IMR-90 (cell line): Measurements from ENCODE around the gene DDAH2.

Experiments
- BHLHE40 ChIP-seq: fragments of 150-350 bp; IDR thresholded peaks from 2 replicates; pipeline ENCODE4 v1.6.1; 2016; ENCODE audit warnings: mild to moderate bottlenecking, low read depth, low read length
- CEBPB ChIP-seq: IDR thresholded peaks from 2 replicates; pipeline ENCODE4 v1.6.1; 2012; ENCODE audit warnings: low read depth, low read length, improper control_type of control experiment
- CHD1 ChIP-seq: IDR thresholded peaks from 2 replicates; pipeline ENCODE4 v1.6.1; 2012; ENCODE audit warnings: low read depth, low read length, improper control_type of control experiment
- MAZ ChIP-seq: IDR thresholded peaks from 2 replicates; pipeline ENCODE4 v1.6.1; 2012; ENCODE audit warnings: low read depth, mild to moderate bottlenecking, low read length, improper control_type of control experiment, moderate library complexity, borderline replicate concordance
- MXI1 ChIP-seq: IDR thresholded peaks from 2 replicates; pipeline ENCODE4 v1.6.1; 2012; ENCODE audit warnings: low read depth, mild to moderate bottlenecking, low read length, moderate library complexity, borderline replicate concordance
- POLR2A ChIP-seq: IDR thresholded peaks from 2 replicates; pipeline ENCODE4 v1.6.1; 2012; ENCODE audit warnings: mild to moderate bottlenecking, low read depth, low read length
- RAD21 ChIP-seq: IDR thresholded peaks from 2 replicates; pipeline ENCODE4 v1.6.1; 2012; ENCODE audit warnings: low read length, improper control_type of control experiment
- RFX5 ChIP-seq: IDR thresholded peaks from 2 replicates; pipeline ENCODE4 v1.8.0; 2012; ENCODE audit warnings: low read depth, mild to moderate bottlenecking, low read length, moderate library complexity
- SMC3 ChIP-seq: fragments of 150-350 bp; IDR thresholded peaks from 2 replicates; pipeline ENCODE4 v1.6.1; 2016; ENCODE audit warnings: low read depth, mild to moderate bottlenecking, antibody characterized with exemption, low read length, moderate library complexity
- TF ChIP-seq, protein P1 (sequence below): conservative IDR thresholded peaks from 2 replicates; pipeline ENCODE4 v1.5.1; 2012; ENCODE audit warnings: mild to moderate bottlenecking, low read depth, low read length, improper control_type of control experiment
- TF ChIP-seq, protein P2 (sequence below): fragments of 150-350 bp; IDR thresholded peaks from 2 replicates; pipeline ENCODE4 v1.6.1; 2017; ENCODE audit warnings: mild to moderate bottlenecking, antibody characterized with exemption, low read length, low read depth
- TF ChIP-seq, protein P3 (sequence below): fragments of 150-350 bp; IDR thresholded peaks from 2 replicates; pipeline ENCODE4 v1.6.1; 2016; ENCODE audit warnings: low read depth, mild to moderate bottlenecking, low read length, moderate library complexity, borderline replicate concordance

DNA sequence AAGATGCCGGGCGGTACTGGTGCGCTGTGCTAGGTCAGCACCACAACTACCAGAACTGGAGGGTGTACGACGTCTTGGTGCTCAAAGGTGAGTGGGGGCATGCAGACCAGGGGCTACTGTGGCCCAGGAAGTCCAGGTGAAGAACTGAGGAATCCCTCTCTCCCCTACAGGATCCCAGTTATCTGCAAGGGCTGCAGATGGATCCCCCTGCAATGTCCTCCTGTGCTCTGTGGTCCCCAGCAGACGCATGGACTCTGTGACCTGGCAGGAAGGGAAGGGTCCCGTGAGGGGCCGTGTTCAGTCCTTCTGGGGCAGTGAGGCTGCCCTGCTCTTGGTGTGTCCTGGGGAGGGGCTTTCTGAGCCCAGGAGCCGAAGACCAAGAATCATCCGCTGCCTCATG is 21.4 kb downstream of the DDAH2 start:
- TF ChIP-seq POLR2A (no peak), SMC3 (no peak), RFX5 (no peak), MAZ (no peak), MXI1 (no peak), CHD1 (no peak), CEBPB (no peak), BHLHE40 (no peak), RAD21 (no peak)
- TF ChIP-seq, protein P1, sequence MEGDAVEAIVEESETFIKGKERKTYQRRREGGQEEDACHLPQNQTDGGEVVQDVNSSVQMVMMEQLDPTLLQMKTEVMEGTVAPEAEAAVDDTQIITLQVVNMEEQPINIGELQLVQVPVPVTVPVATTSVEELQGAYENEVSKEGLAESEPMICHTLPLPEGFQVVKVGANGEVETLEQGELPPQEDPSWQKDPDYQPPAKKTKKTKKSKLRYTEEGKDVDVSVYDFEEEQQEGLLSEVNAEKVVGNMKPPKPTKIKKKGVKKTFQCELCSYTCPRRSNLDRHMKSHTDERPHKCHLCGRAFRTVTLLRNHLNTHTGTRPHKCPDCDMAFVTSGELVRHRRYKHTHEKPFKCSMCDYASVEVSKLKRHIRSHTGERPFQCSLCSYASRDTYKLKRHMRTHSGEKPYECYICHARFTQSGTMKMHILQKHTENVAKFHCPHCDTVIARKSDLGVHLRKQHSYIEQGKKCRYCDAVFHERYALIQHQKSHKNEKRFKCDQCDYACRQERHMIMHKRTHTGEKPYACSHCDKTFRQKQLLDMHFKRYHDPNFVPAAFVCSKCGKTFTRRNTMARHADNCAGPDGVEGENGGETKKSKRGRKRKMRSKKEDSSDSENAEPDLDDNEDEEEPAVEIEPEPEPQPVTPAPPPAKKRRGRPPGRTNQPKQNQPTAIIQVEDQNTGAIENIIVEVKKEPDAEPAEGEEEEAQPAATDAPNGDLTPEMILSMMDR: no peak
- TF ChIP-seq, protein P2, sequence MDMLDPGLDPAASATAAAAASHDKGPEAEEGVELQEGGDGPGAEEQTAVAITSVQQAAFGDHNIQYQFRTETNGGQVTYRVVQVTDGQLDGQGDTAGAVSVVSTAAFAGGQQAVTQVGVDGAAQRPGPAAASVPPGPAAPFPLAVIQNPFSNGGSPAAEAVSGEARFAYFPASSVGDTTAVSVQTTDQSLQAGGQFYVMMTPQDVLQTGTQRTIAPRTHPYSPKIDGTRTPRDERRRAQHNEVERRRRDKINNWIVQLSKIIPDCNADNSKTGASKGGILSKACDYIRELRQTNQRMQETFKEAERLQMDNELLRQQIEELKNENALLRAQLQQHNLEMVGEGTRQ: no peak
- TF ChIP-seq, protein P3, sequence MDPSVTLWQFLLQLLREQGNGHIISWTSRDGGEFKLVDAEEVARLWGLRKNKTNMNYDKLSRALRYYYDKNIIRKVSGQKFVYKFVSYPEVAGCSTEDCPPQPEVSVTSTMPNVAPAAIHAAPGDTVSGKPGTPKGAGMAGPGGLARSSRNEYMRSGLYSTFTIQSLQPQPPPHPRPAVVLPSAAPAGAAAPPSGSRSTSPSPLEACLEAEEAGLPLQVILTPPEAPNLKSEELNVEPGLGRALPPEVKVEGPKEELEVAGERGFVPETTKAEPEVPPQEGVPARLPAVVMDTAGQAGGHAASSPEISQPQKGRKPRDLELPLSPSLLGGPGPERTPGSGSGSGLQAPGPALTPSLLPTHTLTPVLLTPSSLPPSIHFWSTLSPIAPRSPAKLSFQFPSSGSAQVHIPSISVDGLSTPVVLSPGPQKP: no peak
